ENCODE data around the gene SULT1E1. TPM values are rescaled to one million over a fixed set of nuclear protein-coding genes. Genes with fewer than 3 reads are reported as not detected.

SULT1E1 gene
- polyA plus RNA-seq, 1 donor (not counting 4 experiments of a cell fraction or from before 2014, with no cell fraction given) = 4.6 TPM

GRCh38 chr4:69793732-69794131 lies 66.2 kb downstream of the SULT1E1 start:
- DNase-seq (ENCODE audit: low read depth, low spot score) = no peak
- dilution Hi-C loops (cut with MboI; ENCODE audit: extremely low pct_ligation_motif_present, low sequenced_read_pairs) = no loop called here

More at GRCh38 chr4:69793732-69794131, 66.2 kb downstream of the SULT1E1 start:
- H3K4me3 ChIP-seq (ENCODE audit: control insufficient read depth in 2 of 3, extremely low read depth in 1 of 3, insufficient read depth in 2 of 3, low read depth in 1 of 3, low read length in 3 of 3) = no peak overlapping the region
- no peak overlapping the region for H3K27ac ChIP-seq (ENCODE audit: control insufficient read depth, insufficient read depth, low read length)
- no peaks in the 10 kb centered on the region for H3K79me2 ChIP-seq (ENCODE audit: control insufficient read depth, insufficient read depth, low read length)
- no peaks in the 10 kb centered on the region for H3K27me3 ChIP-seq (ENCODE audit: control insufficient read depth, extremely low read depth, insufficient read depth, low read length)
- no peaks in the 10 kb centered on the region for H4K20me1 ChIP-seq (ENCODE audit: control insufficient read depth, extremely low read depth, insufficient read depth, low read length)
- no peak for TF ChIP-seq EZH2 (IDR thresholded peaks at IDR 0.05; ENCODE audit: low read length)
- no peak for TF ChIP-seq CTCF (optimal IDR thresholded peaks at IDR 0.05 in 1 of 3, IDR thresholded peaks at IDR 0.05 in 1 of 3, conservative IDR thresholded peaks at IDR 0.05 in 1 of 3; ENCODE audit: extremely low read depth in 1 of 3, insufficient read depth in 2 of 3, low read length in 3 of 3)
- no peak overlapping the region for H3K4me2 ChIP-seq (ENCODE audit: control insufficient read depth, extremely low read depth, insufficient read depth, low read depth, low read length)
- H3K9me3 ChIP-seq (ENCODE audit: control insufficient read depth, low read depth, low read length) = no peaks in the 10 kb centered on the region
- H3K9me1 ChIP-seq (ENCODE audit: control insufficient read depth, extremely low read depth, insufficient read depth, low read length) = no peaks in the 10 kb centered on the region
- no peak overlapping the region for H2AFZ ChIP-seq (ENCODE audit: control insufficient read depth, low read length)
- no peak for FAIRE-seq
- H3K36me3 ChIP-seq (ENCODE audit: control insufficient read depth in 2 of 2, extremely low read depth in 1 of 2, insufficient read depth in 2 of 2, low read length in 2 of 2) = no peaks in the 10 kb centered on the region
- H3K4me1 ChIP-seq (ENCODE audit: control insufficient read depth, extremely low read depth, insufficient read depth, low read length) = no peaks in the 10 kb centered on the region
- no peak overlapping the region for H3K9ac ChIP-seq (ENCODE audit: control insufficient read depth, extremely low read depth, insufficient read depth, low read length)

Other genes starting within 250 kb of the SULT1E1 start
- not detected in 3 replicates for gene UGT2A2, start 220.5 kb downstream of the SULT1E1 start, polyA plus RNA-seq
- gene UGT2A1, start 206.9 kb downstream of the SULT1E1 start, polyA plus RNA-seq = not detected in 3 replicates
- gene SULT1B1, start 99.5 kb downstream of the SULT1E1 start, polyA plus RNA-seq = 0.28 to 0.57 TPM (median 0.39 TPM) in 3 replicates
- not detected in 3 replicates for gene CSN1S1, start 70.9 kb upstream of the SULT1E1 start, polyA plus RNA-seq
- not detected in 3 replicates for gene CSN2, start 105.6 kb upstream of the SULT1E1 start, polyA plus RNA-seq
- not detected in 3 replicates for gene STATH, start 135.8 kb upstream of the SULT1E1 start, polyA plus RNA-seq
- gene HTN3, start 168.3 kb upstream of the SULT1E1 start, polyA plus RNA-seq = not detected in 3 replicates
- not detected in 3 replicates for gene HTN1, start 190.3 kb upstream of the SULT1E1 start, polyA plus RNA-seq

All from keratinocyte (primary cell).